NCI-H748 (cell line): ENCODE results near the gene ATPAF1.
"Not testable (repeated sequence)": the region's sequence is repeated elsewhere in the genome, so short reads cannot be mapped to it uniquely, and the experiment has no call there.

Source experiments
- DNase-seq: peaks from one replicate; lab custom pipeline; 2025; ENCODE audit not compliant: unreplicated experiment; lab: John Stamatoyannopoulos, UW

Gene ATPAF1

DNA sequence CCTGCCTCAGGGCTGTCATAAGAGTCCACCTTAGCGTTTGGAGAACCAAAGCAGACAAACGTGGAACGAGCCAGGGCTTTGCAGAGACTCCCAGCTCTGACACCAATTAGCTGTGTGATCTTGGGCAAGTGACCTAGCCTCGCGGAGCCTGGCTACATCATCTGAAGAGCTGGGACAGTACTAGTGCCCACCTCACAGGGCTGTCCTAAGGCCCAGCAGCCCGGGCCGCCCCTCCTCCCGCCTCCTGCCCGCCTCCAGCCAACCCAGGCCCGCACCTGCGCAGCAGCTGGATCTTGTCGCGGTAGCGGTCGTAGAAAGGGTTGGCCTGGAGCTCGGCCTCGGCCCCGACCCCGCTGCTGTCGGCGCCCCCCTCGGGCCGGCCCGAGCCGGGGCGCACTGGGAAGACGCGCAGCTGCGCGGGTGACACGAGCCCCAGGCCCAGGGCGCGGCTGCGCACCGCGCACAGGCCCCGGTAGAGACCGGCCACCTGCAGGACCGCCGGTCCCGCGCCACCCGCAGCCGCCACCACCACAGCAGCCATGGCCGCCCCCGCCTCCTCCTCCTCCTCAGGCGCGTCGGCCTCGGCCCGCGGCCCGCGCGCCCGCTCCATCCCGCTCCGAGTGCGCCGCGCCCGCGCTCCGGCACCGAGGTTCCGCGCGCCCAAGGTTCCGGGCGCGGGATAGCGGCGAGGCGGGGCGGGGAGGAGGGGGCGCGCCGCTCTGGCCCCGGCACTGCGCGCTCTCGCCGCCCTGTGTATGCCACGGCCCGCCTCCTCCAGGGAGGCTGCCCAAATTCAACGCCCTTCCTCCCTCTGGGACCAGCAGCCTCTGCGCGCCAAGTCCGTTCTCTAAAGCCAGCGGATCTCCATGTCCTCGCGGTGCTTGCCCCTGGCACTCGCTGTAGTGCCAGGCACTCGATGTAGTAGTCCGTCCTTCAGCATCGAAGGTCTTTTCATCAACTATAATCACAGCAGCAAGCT is at the start of gene ATPAF1:
ATPAF1 (minus strand) TSS at position 583 of the 979 bp plus-strand sequence; CDS start at position 541, 42 bp downstream.
- DNase-seq = peak; percentile 81

DNA sequence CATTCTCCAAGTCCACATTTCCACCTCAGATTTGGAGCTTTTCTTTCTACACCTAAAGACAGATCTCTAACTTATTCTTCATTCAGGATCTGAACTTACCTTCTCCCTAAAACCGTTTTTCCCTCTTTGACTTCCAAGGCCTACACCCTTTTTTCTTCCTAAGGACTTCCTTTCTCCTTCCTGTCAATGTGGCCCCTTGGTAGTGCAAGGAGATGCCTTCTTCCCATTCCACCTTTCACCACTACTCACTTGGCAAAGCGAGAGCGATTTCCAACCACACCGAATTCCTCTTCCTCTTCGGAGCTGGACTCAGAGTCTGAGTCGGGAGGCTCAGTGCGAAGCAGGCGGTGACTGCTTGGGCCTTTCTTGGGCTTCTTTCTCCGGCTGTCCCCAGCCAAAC is 49.5 kb upstream of the ATPAF1 start:
- no peak for DNase-seq

GRCh38 chr1:46714976-46715375 is 46.8 kb upstream of the ATPAF1 start:
- no peak for DNase-seq

GRCh38 chr1:46708121-46708520 is 40.0 kb upstream of the ATPAF1 start:
- no peak for DNase-seq

- no peak for DNase-seq
Observed at GRCh38 chr1:46705408-46705807, 37.2 kb upstream of the ATPAF1 start.

DNA sequence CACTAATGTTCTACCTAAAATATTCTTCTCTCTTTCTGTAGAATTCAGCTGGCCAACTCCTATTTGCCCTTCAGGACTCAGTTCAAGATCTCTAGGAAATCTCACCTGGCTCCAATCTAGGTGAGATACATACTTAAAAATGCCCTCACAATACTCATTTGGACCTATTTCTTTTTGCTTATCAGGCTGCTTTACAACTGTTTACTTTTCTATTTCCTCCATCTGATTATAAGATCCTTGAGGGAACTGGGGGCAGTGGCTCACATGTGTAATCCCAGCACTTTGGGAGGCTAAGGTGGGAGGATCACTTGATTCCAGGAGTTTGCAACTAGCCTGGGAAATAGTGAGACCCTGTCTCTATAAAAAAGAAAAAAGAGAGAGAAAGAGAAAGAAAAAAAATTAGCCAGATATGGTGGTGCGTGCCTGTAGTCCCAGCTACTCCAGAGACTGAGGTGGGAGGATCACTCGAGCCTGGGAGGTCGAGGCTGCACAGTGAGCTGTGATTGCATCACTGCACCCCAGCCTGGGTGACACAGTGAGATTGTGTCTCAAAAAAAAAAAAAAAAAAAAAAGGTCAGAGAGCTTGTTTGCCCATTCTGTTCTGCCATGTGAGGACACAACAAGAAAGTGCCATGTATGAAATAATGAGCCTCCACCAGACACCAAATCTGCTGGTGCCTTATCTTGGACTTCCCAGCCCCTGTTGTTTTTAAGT is 35.9 kb upstream of the ATPAF1 start:
- DNase-seq = no peak

GRCh38 chr1:46699666-46700065 is 31.5 kb upstream of the ATPAF1 start:
- DNase-seq = no peak

DNA sequence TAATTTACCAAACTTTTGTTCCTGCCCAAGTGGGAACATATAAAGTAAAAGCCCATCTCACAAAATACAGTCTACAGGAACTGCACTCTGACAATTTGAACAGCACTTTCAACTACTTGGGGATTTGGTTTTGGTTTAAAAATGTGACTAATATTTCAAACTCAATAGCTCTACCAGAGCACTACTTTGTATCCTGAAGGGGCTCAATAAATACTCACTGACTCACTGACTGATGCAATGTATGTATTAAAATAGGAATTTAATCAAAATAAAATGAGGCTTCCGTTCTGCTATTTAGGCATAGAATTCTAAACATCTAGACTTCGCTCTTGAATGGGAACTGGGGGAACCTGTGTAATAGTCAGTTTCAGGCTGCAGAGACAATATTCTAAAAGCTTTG is 28.9 kb upstream of the ATPAF1 start:
- no peak for DNase-seq

- not testable (repeated sequence) for DNase-seq
Observed at GRCh38 chr1:46694676-46695075, 26.5 kb upstream of the ATPAF1 start.

DNA sequence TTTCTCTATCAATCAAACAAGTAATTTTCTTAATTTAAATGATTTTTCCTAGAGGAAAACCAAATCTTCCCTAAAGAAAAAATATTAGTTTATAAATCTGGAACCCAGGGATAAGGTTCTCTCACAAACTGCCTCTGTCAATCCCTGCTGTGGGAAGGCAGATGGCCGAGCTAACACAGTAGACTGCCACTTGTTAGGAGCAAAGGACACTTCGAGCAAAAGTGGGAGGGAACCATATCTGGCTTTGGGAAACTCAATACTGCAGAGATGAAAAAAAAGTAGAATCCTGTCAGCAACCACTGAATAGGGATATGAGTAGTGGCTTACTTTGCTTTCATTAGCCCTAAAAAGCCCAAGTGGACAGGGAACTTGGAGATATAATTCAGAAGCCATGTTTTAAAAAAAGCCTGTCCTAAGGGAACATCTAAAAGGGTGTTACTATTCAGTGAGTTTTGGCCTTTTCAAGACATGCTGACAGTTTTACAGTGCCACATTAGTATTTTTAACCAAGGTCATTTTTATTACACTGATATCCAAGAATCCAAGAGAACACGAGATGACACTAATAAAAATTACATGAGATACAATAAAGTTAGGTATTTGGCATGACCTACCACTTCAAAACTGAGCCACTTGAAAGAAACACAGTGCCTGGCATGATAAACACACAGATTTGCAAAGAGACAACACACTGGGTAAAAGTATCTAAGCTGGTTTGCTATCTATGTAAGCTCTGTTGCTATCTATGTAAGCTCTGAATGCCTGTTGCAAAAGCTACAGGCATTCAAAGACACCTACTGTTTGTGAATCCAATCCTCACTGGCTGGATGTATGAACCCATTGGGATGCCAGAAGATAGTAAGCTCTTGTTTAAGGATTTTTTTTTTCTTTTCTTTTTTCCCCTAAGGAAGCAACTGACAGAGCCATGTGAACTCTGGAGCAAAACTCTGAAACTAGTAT is 24.9 kb upstream of the ATPAF1 start:
- no peak for DNase-seq

- DNase-seq = no peak
Observed at GRCh38 chr1:46691997-46692790, 24.0 kb upstream of the ATPAF1 start.

DNA sequence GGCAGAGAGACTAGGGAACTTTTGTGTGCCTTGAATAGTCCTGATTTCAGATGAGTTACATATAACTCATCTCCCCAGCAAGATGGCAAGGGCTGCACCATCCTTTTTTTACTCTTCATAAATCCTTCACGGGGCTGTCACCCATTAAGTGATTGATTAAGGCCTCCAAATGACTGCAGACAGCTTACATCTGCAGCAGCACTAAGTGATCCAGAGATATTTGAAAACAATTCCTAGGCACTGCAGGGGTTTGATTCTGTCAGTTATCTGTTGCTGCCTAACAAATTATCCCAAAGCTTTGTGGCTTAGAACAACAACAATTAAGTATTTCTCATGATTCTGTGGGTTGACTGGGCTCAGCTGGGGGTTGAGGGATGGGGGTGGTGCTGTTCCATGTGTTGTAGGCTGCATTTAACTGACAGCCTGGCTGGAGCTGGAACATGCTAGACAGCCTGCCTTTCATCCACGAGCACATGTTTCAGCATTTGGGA is 22.8 kb upstream of the ATPAF1 start:
- DNase-seq = no peak

DNA sequence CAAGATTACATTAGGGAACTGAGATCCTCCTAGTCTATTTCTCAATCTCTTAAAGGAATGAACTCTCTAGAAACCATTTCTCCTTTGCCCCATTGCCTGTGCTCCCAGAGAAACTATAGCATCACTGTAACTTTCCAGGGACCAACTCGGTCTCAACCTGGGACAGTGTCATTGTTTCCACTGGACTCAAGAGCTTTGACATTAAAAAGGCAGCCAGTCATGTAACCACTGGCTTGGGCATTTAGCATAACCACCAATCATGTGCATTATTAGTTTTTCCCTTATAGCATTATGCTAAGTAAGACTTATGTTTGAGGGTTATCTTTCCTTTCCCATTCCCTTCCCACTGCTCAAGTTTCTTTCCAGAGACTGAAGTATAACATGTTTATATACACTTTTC is 21.7 kb upstream of the ATPAF1 start:
- DNase-seq = no peak

- DNase-seq = no peak
Observed at GRCh38 chr1:46689356-46689755, 21.2 kb upstream of the ATPAF1 start.

GRCh38 chr1:46687921-46688509 is 19.9 kb upstream of the ATPAF1 start:
- no peak for DNase-seq

GRCh38 chr1:46687093-46687659 is 19.0 kb upstream of the ATPAF1 start:
- no peak for DNase-seq

DNA sequence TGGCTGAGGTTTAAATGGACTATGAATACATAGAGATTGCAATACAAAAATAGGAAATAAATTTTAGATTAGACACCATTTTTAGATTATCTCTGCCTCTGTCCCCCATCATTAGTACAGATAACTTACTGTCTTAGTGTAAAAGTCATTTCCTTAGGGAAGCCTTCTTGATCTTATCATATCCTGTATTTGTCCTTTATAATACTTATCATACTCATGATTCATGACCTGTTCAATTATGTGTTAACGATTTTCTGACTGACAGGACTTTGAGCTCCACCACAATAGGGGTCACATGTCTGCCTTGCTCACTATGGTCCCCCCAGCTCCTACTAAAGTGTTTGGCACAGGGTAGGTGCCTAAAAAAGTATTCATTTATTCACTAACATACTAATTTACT is 18.1 kb upstream of the ATPAF1 start:
- DNase-seq = no peak

DNA sequence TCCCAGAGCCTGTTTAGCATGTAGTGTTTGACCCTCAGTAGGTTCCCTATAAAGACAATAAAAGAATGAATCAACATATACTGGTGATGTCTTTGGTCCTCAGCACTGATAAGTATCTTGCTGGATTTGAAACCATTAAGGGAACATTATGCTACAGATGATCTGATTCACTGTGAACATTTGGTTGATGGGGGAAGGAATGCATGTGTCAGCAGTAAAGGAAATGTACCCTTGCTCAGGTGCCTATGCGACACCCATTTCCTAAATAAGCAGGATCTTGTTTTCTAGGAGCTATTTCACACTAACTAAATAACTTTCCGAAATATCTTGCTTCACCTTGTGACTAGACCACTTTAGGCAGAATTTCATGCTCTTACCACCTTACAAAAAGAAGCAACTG is 16.5 kb upstream of the ATPAF1 start:
- DNase-seq = no peak

DNA sequence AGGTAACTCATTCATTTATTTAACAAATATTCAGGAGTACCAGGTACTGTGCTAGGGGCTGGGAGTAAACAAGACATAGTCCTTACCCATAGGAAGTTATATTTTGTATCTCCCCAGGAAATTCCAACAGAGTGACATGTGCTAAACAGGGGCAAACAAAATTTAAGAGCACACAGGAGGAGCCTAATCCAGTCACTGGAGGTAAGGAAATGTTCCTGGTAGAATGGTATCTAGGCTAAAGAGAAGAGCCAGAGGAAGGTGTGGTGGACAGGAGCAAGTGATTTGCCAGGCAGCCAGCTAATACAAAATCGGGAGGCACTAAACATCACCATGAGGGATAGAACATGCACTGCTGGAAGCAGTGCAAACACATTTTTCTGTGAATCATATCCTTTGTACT is 13.9 kb upstream of the ATPAF1 start:
- DNase-seq = no peak
